Measurements from ENCODE around the gene RHOBTB1.

RHOBTB1 gene

GRCh38 chr10:60980997-60981396 lies 37.0 kb upstream of the RHOBTB1 start:
- H3K4me2 ChIP-seq (ENCODE audit: low read length): no peak overlapping the region
- H3F3A ChIP-seq (ENCODE audit: insufficient read depth, low read length): no peaks in the 10 kb centered on the region
- H3K79me2 ChIP-seq (ENCODE audit: insufficient read depth, low read length): no peaks in the 10 kb centered on the region
- TF ChIP-seq EZH2 (IDR thresholded peaks at IDR 0.05; ENCODE audit: borderline replicate concordance, low read length) (no peak), CTCF (IDR thresholded peaks at IDR 0.05; ENCODE audit: low read length) (no peak)
- no peaks in the 10 kb centered on the region for H3K9me3 ChIP-seq (ENCODE audit: low read length)
- H3K9me2 ChIP-seq (ENCODE audit: low read depth, low read length): no peaks in the 10 kb centered on the region
- H2AFZ ChIP-seq (ENCODE audit: low read length): no peak overlapping the region
- H3K4me1 ChIP-seq (ENCODE audit: insufficient read depth, low read length, severe bottlenecking): no peaks in the 10 kb centered on the region
- H3K36me3 ChIP-seq (ENCODE audit: insufficient read depth, low read length): no peaks in the 10 kb centered on the region
- H3K4me3 ChIP-seq (ENCODE audit: low read depth, low read length, poor library complexity, severe bottlenecking): no peak overlapping the region
- no peak overlapping the region for H3K9ac ChIP-seq (ENCODE audit: low read length)
- no peaks in the 10 kb centered on the region for H3K27me3 ChIP-seq (ENCODE audit: insufficient read depth, low read length)
- no peak overlapping the region for H3K27ac ChIP-seq (ENCODE audit: low read depth, low read length, poor library complexity, severe bottlenecking)
- no peaks in the 10 kb centered on the region for H4K20me1 ChIP-seq (ENCODE audit: insufficient read depth, low read length)

GRCh38 chr10:60979667-60980104 lies 35.7 kb upstream of the RHOBTB1 start:
- no peak overlapping the region for H3K9ac ChIP-seq (ENCODE audit: low read length)
- no peak overlapping the region for H3K27ac ChIP-seq (ENCODE audit: low read depth, low read length, poor library complexity, severe bottlenecking)
- TF ChIP-seq CTCF (IDR thresholded peaks at IDR 0.05; ENCODE audit: low read length) (no peak), EZH2 (IDR thresholded peaks at IDR 0.05; ENCODE audit: borderline replicate concordance, low read length) (no peak)
- H3K4me3 ChIP-seq (ENCODE audit: low read depth, low read length, poor library complexity, severe bottlenecking): no peak overlapping the region
- no peaks in the 10 kb centered on the region for H3K4me1 ChIP-seq (ENCODE audit: insufficient read depth, low read length, severe bottlenecking)
- no peaks in the 10 kb centered on the region for H3K9me2 ChIP-seq (ENCODE audit: low read depth, low read length)
- no peaks in the 10 kb centered on the region for H4K20me1 ChIP-seq (ENCODE audit: insufficient read depth, low read length)
- H3K36me3 ChIP-seq (ENCODE audit: insufficient read depth, low read length): no peaks in the 10 kb centered on the region
- no peaks in the 10 kb centered on the region for H3F3A ChIP-seq (ENCODE audit: insufficient read depth, low read length)
- H2AFZ ChIP-seq (ENCODE audit: low read length): no peak overlapping the region
- no peaks in the 10 kb centered on the region for H3K27me3 ChIP-seq (ENCODE audit: insufficient read depth, low read length)
- H3K9me3 ChIP-seq (ENCODE audit: low read length): no peaks in the 10 kb centered on the region
- H3K79me2 ChIP-seq (ENCODE audit: insufficient read depth, low read length): no peaks in the 10 kb centered on the region
- no peak overlapping the region for H3K4me2 ChIP-seq (ENCODE audit: low read length)

- Histone ChIP-seq H3K9me3 (ENCODE audit: low read length) (no peaks in the 10 kb centered on the region), H4K20me1 (ENCODE audit: insufficient read depth, low read length) (no peaks in the 10 kb centered on the region), H3K27me3 (ENCODE audit: insufficient read depth, low read length) (no peaks in the 10 kb centered on the region), H3F3A (ENCODE audit: insufficient read depth, low read length) (no peaks in the 10 kb centered on the region), H3K4me3 (ENCODE audit: low read depth, low read length, poor library complexity, severe bottlenecking) (no peak overlapping the region), H3K4me1 (ENCODE audit: insufficient read depth, low read length, severe bottlenecking) (no peaks in the 10 kb centered on the region), H3K4me2 (ENCODE audit: low read length) (no peak overlapping the region), H2AFZ (ENCODE audit: low read length) (no peak overlapping the region), H3K79me2 (ENCODE audit: insufficient read depth, low read length) (no peaks in the 10 kb centered on the region), H3K9ac (ENCODE audit: low read length) (no peak overlapping the region), H3K36me3 (ENCODE audit: insufficient read depth, low read length) (no peaks in the 10 kb centered on the region), H3K9me2 (ENCODE audit: low read depth, low read length) (no peaks in the 10 kb centered on the region), H3K27ac (ENCODE audit: low read depth, low read length, poor library complexity, severe bottlenecking) (no peak overlapping the region)
- no peak for TF ChIP-seq CTCF (IDR thresholded peaks at IDR 0.05; ENCODE audit: low read length)
- TF ChIP-seq EZH2 (IDR thresholded peaks at IDR 0.05; ENCODE audit: borderline replicate concordance, low read length): no peak
Measured at GRCh38 chr10:60978287-60979115, 34.5 kb upstream of the RHOBTB1 start.

Measured in OCI-LY1 (cell line).